DMS 273 treated with DMSO at 0.1 percent for 48 hours (cell line): Measurements from ENCODE around the gene MROH2A.

ENCODE experiments used
- DNase-seq: peaks from one replicate; lab custom pipeline; 2025; lab: John Stamatoyannopoulos, UW

The MROH2A gene

GRCh38 chr2:233766416-233766815 is 11.7 kb upstream of the MROH2A start:
- no peak for DNase-seq

DNA sequence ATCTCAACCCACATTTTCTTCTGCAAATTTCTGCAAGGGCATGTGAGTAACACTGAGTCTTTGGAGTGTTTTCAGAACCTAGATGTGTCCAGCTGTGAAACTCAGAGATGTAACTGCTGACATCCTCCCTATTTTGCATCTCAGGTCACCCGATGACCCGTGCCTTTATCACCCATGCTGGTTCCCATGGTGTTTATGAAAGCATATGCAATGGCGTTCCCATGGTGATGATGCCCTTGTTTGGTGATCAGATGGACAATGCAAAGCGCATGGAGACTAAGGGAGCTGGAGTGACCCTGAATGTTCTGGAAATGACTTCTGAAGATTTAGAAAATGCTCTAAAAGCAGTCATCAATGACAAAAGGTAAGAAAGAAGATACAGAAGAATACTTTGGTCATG is 10.1 kb upstream of the MROH2A start:
- no peak for DNase-seq

- no peak for DNase-seq
These were observed 8.9 kb upstream of the MROH2A start for GRCh38 chr2:233769260-233769659.

GRCh38 chr2:233772153-233772552 is 6.0 kb upstream of the MROH2A start:
- no peak for DNase-seq

- DNase-seq: no peak
These were observed 5.5 kb upstream of the MROH2A start for GRCh38 chr2:233772583-233772982.

- no peak for DNase-seq
These were observed 4.3 kb upstream of the MROH2A start for GRCh38 chr2:233773854-233774253.

GRCh38 chr2:233775414-233775813 is 2.7 kb upstream of the MROH2A start:
- no peak for DNase-seq

DNA sequence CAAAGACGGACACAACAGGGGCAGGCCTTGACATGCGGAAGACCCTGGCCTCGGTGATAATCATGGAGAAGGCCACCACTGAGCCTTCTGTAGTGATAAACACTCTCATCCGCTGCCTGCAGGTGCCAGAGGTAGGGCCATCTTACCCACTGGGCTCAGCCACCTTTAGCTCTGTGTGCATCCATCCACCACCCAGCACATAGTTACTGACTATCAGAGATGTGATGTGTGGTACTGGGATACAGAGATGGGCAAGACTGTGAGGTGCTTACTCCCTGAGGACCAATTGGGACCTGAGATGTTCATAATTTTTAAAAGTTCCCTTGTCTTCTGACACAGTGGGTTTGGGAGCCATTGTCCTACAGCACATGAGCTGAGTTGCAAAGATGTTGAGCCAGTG is 1.6 kb downstream of the MROH2A start:
- no peak for DNase-seq

DNA sequence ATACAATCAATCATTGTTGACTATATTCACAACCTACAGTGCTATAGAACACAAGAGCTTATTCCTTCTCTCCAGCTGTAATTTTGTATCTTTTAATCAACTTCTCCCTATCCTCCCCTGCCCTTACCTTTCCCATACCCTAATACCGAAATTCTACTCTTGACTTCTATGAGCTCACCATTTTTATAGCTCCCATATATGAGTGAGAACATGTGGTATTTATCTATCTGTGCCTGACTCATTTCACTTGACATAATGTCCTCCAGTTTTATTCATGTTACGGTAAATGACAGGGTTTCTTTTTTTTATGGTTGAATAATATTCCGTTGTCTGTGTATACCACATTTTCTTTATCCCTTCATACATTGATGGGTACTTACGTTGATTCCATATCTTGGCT is 2.6 kb downstream of the MROH2A start:
- no peak for DNase-seq

- DNase-seq: no peak
These were observed 11.4 kb downstream of the MROH2A start for GRCh38 chr2:233789554-233789953.

DNA sequence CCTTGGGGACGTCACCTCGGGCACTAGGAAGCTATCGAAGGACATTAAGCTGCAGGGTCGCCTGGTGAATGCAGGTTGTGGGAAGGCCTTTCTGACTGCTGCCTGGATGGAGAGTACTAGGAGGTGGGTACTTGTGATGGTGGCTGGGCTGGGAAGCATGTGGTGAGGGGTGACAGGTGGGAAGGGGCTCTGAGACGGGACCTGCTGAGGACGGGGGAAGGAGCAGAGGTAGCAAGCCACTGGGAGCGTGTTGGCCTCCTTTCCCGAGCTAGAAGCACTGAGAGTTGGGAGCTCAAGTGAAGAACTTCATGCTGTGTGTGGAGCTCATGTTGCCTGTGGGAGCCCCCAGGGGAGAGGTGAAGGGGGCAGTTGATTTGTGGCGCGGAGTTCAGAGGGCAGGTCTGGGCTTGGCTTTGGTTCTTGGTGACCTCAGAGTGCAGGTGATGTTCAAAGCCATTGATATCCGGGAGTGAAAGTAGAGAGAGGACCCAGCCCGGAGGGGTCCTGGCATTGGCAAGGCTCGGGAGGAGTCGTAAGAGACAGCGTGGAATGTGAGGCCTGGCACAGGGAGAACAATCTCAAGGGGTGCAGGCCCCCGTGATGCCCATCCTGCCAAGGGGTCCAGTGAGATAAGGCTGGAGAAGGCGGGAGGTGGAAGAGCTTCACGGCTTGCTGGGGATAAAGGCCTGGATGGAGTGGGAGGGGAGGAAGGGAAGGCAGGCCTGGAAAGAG is 13.2 kb downstream of the MROH2A start:
- no peak for DNase-seq

DNA sequence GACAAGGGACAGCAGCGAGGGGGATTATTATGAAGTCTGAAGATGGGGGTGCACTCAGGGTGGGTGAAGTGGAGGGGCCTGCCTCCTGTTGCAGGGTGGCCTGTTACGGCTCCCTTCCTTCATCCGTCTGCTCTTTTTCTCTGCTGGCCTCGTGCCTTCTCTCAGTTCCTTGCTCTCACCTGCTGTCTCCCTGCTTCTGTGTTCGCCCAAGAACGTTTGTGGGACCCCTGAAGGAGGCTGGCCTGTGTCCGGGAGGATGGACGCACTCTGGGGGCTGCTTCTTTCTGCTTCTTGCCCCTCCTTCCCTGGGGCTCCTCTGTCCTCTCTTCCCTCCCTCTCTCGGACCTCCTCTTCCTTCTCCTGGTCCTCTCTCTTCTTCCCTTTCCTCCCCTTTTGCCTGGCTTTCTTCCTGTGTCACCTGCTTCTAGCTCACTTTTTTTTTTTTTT is 13.8 kb downstream of the MROH2A start:
- no peak for DNase-seq

- no peak for DNase-seq
These were observed 14.6 kb downstream of the MROH2A start for GRCh38 chr2:233792720-233793119.

GRCh38 chr2:233793465-233794127 is 15.5 kb downstream of the MROH2A start:
- DNase-seq: no peak

DNA sequence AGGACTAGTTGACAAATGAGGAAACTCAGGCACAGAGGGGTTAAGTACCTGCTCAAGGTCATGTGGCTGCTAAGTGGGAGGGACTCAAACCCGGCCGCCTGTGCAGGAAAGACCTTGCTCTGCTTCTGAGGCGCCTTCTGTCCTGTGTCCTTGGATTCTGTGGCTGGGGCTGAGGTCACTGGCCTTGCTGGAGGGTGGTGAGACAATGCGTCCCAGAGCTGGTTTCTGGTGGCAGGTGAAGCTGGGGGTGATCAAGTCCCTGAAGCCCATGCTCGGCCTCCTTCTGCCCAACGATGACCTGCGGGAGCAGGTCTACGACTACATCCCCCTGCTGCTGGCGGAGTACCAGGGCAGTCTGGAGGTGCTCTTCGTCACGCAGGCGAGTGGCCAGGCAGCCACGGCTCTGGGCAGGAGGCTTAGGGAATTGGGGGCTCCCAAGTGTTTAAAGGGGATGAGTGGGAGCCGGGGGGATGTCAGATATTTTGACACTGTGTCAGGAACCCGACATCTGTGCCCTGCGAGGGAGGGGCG is 16.1 kb downstream of the MROH2A start:
- DNase-seq: no peak

DNA sequence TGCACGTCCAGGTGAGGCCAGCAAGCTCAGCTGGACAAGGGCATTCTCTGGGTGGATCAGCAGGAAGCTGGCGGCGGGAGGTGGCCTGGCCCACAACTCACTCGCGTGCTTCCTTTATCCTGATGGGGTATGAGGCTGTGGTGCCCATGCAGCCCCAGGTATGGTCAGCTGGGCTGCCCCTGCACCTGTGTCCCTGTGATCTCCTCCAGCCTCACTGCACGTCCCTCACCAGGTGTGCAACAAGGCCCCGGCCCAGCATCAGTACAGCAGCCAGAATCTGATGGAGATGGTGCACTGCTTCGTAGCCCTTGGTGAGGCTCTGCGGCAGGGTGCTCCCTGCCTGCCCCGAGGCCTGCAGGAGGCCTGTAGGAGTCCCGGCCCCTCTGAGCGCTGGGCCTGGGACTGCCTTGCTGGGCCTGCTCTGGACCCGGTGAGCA is 17.6 kb downstream of the MROH2A start:
- DNase-seq: no peak

GRCh38 chr2:233796254-233796653 is 18.1 kb downstream of the MROH2A start:
- no peak for DNase-seq

DNA sequence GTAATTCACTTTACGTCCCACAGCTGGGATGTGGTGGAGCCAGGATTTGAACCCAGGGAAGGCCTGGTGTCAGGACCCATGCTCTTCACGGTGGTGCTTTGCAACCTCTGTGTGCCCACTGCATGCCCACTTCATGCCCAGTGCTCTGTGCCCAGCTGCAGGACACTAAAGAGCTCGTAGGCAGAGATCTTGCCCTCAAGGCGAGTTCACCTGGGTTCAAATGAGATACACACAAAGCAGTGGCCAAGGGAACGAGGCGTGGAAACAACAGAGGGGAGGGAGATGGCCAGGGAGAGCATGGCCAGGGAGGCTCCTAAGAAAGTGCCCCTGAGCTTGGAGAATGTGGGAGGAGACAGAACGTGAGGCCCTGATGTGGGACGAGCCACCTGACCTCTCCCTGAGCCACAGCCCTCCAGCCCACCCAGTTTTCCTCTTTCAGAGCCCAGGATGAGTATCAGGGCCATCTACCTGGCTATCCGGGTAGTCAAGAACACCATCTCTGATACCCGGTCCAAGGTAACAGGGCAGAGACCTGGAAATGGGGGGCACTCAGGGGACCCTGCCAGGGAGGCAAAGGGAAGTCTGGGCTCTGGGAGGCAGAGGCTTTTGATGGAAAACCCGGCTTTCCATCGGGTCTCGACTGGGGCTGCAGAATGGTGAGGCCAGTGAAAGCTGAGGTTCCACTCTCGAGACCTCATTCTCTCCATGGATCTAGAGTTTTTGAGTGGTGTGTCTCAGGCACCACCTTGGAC is 20.4 kb downstream of the MROH2A start:
- DNase-seq: no peak

DNA sequence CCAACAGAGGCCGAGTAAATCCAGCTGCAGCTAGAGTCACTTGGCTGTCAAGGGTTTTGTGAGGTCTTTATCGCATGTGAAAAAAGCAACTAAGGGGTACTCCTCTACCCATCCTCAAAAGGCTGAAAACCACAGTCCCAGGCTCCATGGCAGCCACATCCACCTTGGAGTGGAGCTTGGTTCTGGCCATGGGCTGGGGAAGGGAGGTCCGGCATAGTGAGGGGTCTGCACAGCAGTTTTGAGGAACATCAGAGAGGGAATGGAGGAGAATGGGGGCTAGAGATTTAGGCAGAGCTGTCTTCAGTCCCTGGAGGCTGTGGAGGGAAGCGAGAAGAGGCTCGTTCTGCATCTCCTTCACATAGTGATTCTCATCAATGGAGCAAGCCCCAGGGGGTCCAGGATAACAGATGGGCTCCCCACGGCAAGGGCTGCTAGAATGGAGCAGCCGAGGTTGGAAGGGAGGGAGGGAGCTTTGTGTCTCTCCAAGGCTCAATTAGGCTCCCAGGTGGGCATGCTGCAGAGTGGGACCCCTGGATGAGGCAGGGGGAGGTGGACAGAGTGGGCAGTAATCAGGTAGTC is 21.0 kb downstream of the MROH2A start:
- no peak for DNase-seq

GRCh38 chr2:233799716-233800115 is 21.6 kb downstream of the MROH2A start:
- no peak for DNase-seq

- no peak for DNase-seq
These were observed 22.1 kb downstream of the MROH2A start for GRCh38 chr2:233800208-233800607.

DNA sequence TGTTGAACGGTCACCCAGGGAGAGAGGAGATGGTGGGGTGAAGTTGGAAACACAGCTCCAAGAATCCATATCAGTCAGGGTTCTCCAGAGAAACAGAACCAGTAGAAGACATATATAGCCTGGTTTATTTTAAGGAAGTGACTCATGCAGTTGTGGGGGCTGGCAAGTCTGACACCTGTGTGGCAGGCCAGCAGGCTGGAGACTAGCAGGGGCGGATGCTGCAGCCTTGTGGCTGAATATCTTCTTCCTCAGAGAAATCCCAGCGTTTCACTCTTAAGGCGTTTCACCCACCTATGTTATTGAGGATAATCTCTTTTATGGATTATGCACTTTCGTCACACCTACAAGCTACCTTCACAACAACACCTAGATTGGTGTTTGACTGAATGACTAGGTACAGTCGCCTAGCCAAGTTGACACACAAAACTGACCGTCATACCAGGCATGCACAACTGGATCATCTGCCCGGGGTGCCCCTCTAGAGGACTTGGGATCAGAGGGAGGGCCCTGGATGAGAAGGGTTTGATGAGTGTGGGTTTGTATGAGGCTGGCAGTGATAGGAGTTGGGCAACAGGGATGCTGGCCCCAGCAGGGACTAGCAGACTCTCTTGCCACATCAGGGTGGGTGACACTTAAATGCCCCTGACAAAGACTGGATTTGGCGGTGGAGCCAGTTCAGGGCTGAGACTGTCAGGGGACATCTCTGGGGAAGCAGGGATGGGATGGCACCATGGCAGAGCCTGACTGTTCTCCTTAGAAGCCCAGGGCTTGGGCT is 23.4 kb downstream of the MROH2A start:
- no peak for DNase-seq
